ENCODE data around the gene DST.

Gene DST

DNA sequence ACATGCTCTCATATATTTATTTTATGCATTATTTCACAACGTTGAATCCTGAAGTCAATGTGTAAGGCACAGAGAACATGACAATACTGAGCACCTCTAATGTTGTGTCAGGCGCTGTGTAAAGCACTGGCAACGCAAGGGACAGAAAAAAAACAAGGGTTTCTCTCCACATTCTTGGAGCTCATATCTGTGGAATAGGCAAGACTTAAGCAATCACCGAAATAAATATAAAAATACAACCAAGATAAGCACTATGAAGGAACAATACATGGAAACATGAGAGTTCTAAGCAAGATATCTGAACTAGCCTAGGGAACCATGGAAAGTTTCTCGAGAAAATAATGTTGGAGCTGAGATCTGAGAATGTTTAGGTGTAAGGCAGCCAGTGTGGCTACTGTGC is 1.7 kb upstream of the DST start:
- no peak overlapping the region for H2BK12ac ChIP-seq (ENCODE audit: low read length)
- H2AFZ ChIP-seq (ENCODE audit: insufficient read depth, low read length, poor library complexity): no peak overlapping the region
- H2BK5ac ChIP-seq (ENCODE audit: low read depth, low read length, poor library complexity): no peak overlapping the region
- WGBS (ENCODE audit: extremely low coverage, insufficient coverage, insufficient read length): no CpG with 5 or more reads among the region's 5 CpGs
- no peaks in the 10 kb centered on the region for H3K27me3 ChIP-seq (ENCODE audit: insufficient read depth, low read length)
- H3K36me3 ChIP-seq (ENCODE audit: control insufficient read depth in 1 of 2, insufficient read depth in 2 of 2, low read length in 2 of 2): peaks cover 0 to 4% of the 10 kb centered on the region in 2 experiments
- no peaks in the 10 kb centered on the region for H3K79me2 ChIP-seq (ENCODE audit: control insufficient read depth, insufficient read depth, low read length, poor library complexity)
- H4K91ac ChIP-seq (ENCODE audit: low read depth, low read length): no peak overlapping the region
- H3K14ac ChIP-seq (ENCODE audit: low read length): no peak overlapping the region
- no peak overlapping the region for H2BK120ac ChIP-seq (ENCODE audit: insufficient read depth, low read length, poor library complexity)
- no peak overlapping the region for H3K23ac ChIP-seq (ENCODE audit: low read length)
- H3K4ac ChIP-seq (ENCODE audit: low read depth, low read length): no peak overlapping the region
- no peaks in the 10 kb centered on the region for H3K4me1 ChIP-seq (ENCODE audit: control insufficient read depth in 1 of 2, insufficient read depth in 2 of 2, low read length in 2 of 2)
- no peaks in the 10 kb centered on the region for H3K9me3 ChIP-seq (ENCODE audit: insufficient read depth, low read depth, low read length)
- no peak overlapping the region for H3K27ac ChIP-seq (ENCODE audit: low read depth, low read length)
- H3K18ac ChIP-seq (ENCODE audit: low read length): no peak overlapping the region
- H3K79me1 ChIP-seq (ENCODE audit: low read length): no peaks in the 10 kb centered on the region
- H3K4me3 ChIP-seq (ENCODE audit: low read depth, low read length): no peak overlapping the region
- H4K8ac ChIP-seq (ENCODE audit: low read depth, low read length): no peak overlapping the region
- H3K9ac ChIP-seq (ENCODE audit: low read length): no peak overlapping the region
- H4K12ac ChIP-seq (ENCODE audit: low read depth, low read length): no peak overlapping the region
- H3K4me2 ChIP-seq (ENCODE audit: low read length): no peak overlapping the region
- no peak for DNase-seq
- no peak overlapping the region for H2AK5ac ChIP-seq (ENCODE audit: low read length)

GRCh38 chr6:56643379-56644089 is 845 bp upstream of the DST start:
- Histone ChIP-seq H4K12ac (ENCODE audit: low read depth, low read length) (no peak overlapping the region), H3K27me3 (ENCODE audit: insufficient read depth, low read length) (no peaks in the 10 kb centered on the region), H3K4me1 (ENCODE audit: control insufficient read depth in 1 of 2, insufficient read depth in 2 of 2, low read length in 2 of 2) (no peaks in the 10 kb centered on the region), H3K18ac (ENCODE audit: low read length) (no peak overlapping the region), H3K4me3 (ENCODE audit: low read depth, low read length) (no peak overlapping the region), H3K36me3 (ENCODE audit: control insufficient read depth in 1 of 2, insufficient read depth in 2 of 2, low read length in 2 of 2) (peaks cover 0 to 4% of the 10 kb centered on the region in 2 experiments), H4K8ac (ENCODE audit: low read depth, low read length) (no peak overlapping the region), H3K14ac (ENCODE audit: low read length) (no peak overlapping the region), H2BK5ac (ENCODE audit: low read depth, low read length, poor library complexity) (no peak overlapping the region), H2AFZ (ENCODE audit: insufficient read depth, low read length, poor library complexity) (no peak overlapping the region), H3K9ac (ENCODE audit: low read length) (no peak overlapping the region), H3K23ac (ENCODE audit: low read length) (no peak overlapping the region), H4K91ac (ENCODE audit: low read depth, low read length) (no peak overlapping the region), H3K9me3 (ENCODE audit: insufficient read depth, low read depth, low read length) (no peaks in the 10 kb centered on the region), H2BK120ac (ENCODE audit: insufficient read depth, low read length, poor library complexity) (no peak overlapping the region), H3K4me2 (ENCODE audit: low read length) (no peak overlapping the region), H3K4ac (ENCODE audit: low read depth, low read length) (no peak overlapping the region), H3K27ac (ENCODE audit: low read depth, low read length) (no peak overlapping the region), H3K79me2 (ENCODE audit: control insufficient read depth, insufficient read depth, low read length, poor library complexity) (no peaks in the 10 kb centered on the region), H2BK12ac (ENCODE audit: low read length) (no peak overlapping the region), H3K79me1 (ENCODE audit: low read length) (no peaks in the 10 kb centered on the region), H2AK5ac (ENCODE audit: low read length) (no peak overlapping the region)
- WGBS (ENCODE audit: extremely low coverage, insufficient coverage, insufficient read length): no CpG with 5 or more reads among the region's 4 CpGs
- DNase-seq: no peak

DNA sequence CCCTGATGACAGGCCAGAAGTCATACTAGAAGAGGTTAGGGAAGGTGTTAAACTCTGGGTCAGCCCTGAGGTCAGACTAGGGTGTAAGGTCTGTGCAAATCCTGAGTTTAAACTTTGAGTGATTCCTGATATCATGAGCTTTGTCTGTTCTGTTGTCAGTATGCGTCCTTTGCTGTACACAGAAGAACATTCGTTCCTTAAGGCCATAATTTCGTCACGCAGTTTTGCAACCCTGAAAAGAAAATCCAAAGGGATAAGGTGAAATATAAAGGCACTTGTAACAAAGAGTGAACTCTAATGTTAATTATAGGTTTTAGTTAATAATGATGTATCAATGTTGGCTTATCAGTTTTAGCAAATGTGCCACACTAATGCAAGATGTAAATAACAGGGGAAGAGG is 2.3 kb downstream of the DST start:
- Histone ChIP-seq H3K9ac (ENCODE audit: low read length) (no peak overlapping the region), H2BK12ac (ENCODE audit: low read length) (no peak overlapping the region), H4K91ac (ENCODE audit: low read depth, low read length) (no peak overlapping the region), H2AFZ (ENCODE audit: insufficient read depth, low read length, poor library complexity) (no peak overlapping the region), H3K79me2 (ENCODE audit: control insufficient read depth, insufficient read depth, low read length, poor library complexity) (no peaks in the 10 kb centered on the region), H4K8ac (ENCODE audit: low read depth, low read length) (no peak overlapping the region), H2BK5ac (ENCODE audit: low read depth, low read length, poor library complexity) (no peak overlapping the region), H3K27me3 (ENCODE audit: insufficient read depth, low read length) (no peaks in the 10 kb centered on the region), H3K4ac (ENCODE audit: low read depth, low read length) (no peak overlapping the region), H3K36me3 (ENCODE audit: control insufficient read depth in 1 of 2, insufficient read depth in 2 of 2, low read length in 2 of 2) (peaks cover 3 to 6% of the 10 kb centered on the region in 2 experiments), H3K23ac (ENCODE audit: low read length) (no peak overlapping the region), H3K18ac (ENCODE audit: low read length) (no peak overlapping the region), H3K14ac (ENCODE audit: low read length) (no peak overlapping the region), H3K4me2 (ENCODE audit: low read length) (no peak overlapping the region), H4K12ac (ENCODE audit: low read depth, low read length) (no peak overlapping the region), H3K9me3 (ENCODE audit: insufficient read depth, low read depth, low read length) (no peaks in the 10 kb centered on the region), H3K4me1 (ENCODE audit: control insufficient read depth in 1 of 2, insufficient read depth in 2 of 2, low read length in 2 of 2) (no peaks in the 10 kb centered on the region), H2AK5ac (ENCODE audit: low read length) (no peak overlapping the region), H3K79me1 (ENCODE audit: low read length) (no peaks in the 10 kb centered on the region), H3K4me3 (ENCODE audit: low read depth, low read length) (no peak overlapping the region), H2BK120ac (ENCODE audit: insufficient read depth, low read length, poor library complexity) (no peak overlapping the region), H3K27ac (ENCODE audit: low read depth, low read length) (no peak overlapping the region)
- WGBS (ENCODE audit: extremely low coverage, insufficient coverage, insufficient read length): no CpG with 5 or more reads among the region's 4 CpGs
- DNase-seq: peak in 1 of 2 donors; percentile 37

GRCh38 chr6:56638760-56639159 is 3.9 kb downstream of the DST start:
- Histone ChIP-seq H4K12ac (ENCODE audit: low read depth, low read length) (no peak overlapping the region), H3K23ac (ENCODE audit: low read length) (no peak overlapping the region), H3K79me2 (ENCODE audit: control insufficient read depth, insufficient read depth, low read length, poor library complexity) (no peaks in the 10 kb centered on the region), H3K4ac (ENCODE audit: low read depth, low read length) (no peak overlapping the region), H2BK12ac (ENCODE audit: low read length) (no peak overlapping the region), H3K36me3 (ENCODE audit: control insufficient read depth in 1 of 2, insufficient read depth in 2 of 2, low read length in 2 of 2) (peaks cover 6% of the 10 kb centered on the region in 2 experiments), H3K27me3 (ENCODE audit: insufficient read depth, low read length) (no peaks in the 10 kb centered on the region), H3K79me1 (ENCODE audit: low read length) (no peaks in the 10 kb centered on the region), H3K27ac (ENCODE audit: low read depth, low read length) (no peak overlapping the region), H3K9ac (ENCODE audit: low read length) (no peak overlapping the region), H2AK5ac (ENCODE audit: low read length) (no peak overlapping the region), H4K8ac (ENCODE audit: low read depth, low read length) (no peak overlapping the region), H3K9me3 (ENCODE audit: insufficient read depth, low read depth, low read length) (no peaks in the 10 kb centered on the region), H3K4me2 (ENCODE audit: low read length) (no peak overlapping the region), H2BK120ac (ENCODE audit: insufficient read depth, low read length, poor library complexity) (no peak overlapping the region), H2AFZ (ENCODE audit: insufficient read depth, low read length, poor library complexity) (no peak overlapping the region), H3K4me1 (ENCODE audit: control insufficient read depth in 1 of 2, insufficient read depth in 2 of 2, low read length in 2 of 2) (no peaks in the 10 kb centered on the region), H2BK5ac (ENCODE audit: low read depth, low read length, poor library complexity) (no peak overlapping the region), H3K14ac (ENCODE audit: low read length) (no peak overlapping the region), H4K91ac (ENCODE audit: low read depth, low read length) (no peak overlapping the region), H3K4me3 (ENCODE audit: low read depth, low read length) (no peak overlapping the region), H3K18ac (ENCODE audit: low read length) (no peak overlapping the region)
- DNase-seq: no peak
